MCF 10A (cell line): ENCODE results near the gene FAAP20. TPM values are rescaled to one million over a fixed set of nuclear protein-coding genes. Genes with fewer than 3 reads are reported as not detected.
A peak's percentile ranks its signal among the peaks of the same experiment; 100 is the strongest.

Experiments used
- BruUV-seq: library from RNA; stranded (reverse); fragments of 400-500 nt; replicated peaks from 2 replicates; lab custom pipeline; 2021; lab: Mats Ljungman, UMichigan
- CTCF ChIA-PET: fragments of 300-600 bp; sonication (Branson Sonifier 250); formaldehyde crosslinking; extraction: SDS; loops from one replicate; lab custom pipeline; 2021; ENCODE audit warnings: antibody characterized with exemption, inconsistent platforms; lab: Yijun Ruan, JAX
- POLR2A ChIA-PET: fragments of 300-600, 350-650 bp; sonication (Branson Sonifier 250); formaldehyde crosslinking; extraction: SDS; loops from one replicate; lab custom pipeline; 2020; ENCODE audit warnings: antibody characterized with exemption, inconsistent platforms; lab: Yijun Ruan, JAX
- DNase-seq: peaks from one replicate; pipeline ENCODE4 v3.0.0-alpha.2; 2018; ENCODE audit not compliant: unreplicated experiment
- H3K27ac Mint-ChIP-seq: one replicate; pipeline ENCODE4 v1.8.0; 2022; ENCODE audit warnings: mild to moderate bottlenecking, low read depth, mixed read lengths; ENCODE audit not compliant: unreplicated experiment
- H3K27me3 Mint-ChIP-seq: one replicate; pipeline ENCODE4 v1.8.0; 2022; ENCODE audit warnings: mixed read lengths; ENCODE audit not compliant: insufficient read depth, unreplicated experiment
- H3K36me3 Mint-ChIP-seq: one replicate; pipeline ENCODE4 v1.8.0; 2022; ENCODE audit warnings: mild to moderate bottlenecking, moderate library complexity, mixed read lengths; ENCODE audit not compliant: insufficient read depth, unreplicated experiment
- H3K4me1 Mint-ChIP-seq: one replicate; pipeline ENCODE4 v1.8.0; 2022; ENCODE audit warnings: mixed read lengths; ENCODE audit not compliant: insufficient read depth, unreplicated experiment
- H3K4me3 Mint-ChIP-seq: one replicate; pipeline ENCODE4 v1.8.0; 2022; ENCODE audit warnings: mild to moderate bottlenecking, moderate library complexity, mixed read lengths; ENCODE audit not compliant: unreplicated experiment
- H3K9me3 Mint-ChIP-seq: one replicate; pipeline ENCODE4 v1.8.0; 2022; ENCODE audit warnings: mixed read lengths; ENCODE audit not compliant: unreplicated experiment
- CTCF ChIP-seq: fragments of 200-600 bp; IDR thresholded peaks from one replicate; pipeline ENCODE4 v1.8.0; 2022; ENCODE audit warnings: antibody characterized with exemption, mild to moderate bottlenecking; ENCODE audit not compliant: unreplicated experiment
- intact Hi-C: fragments of 100-400 bp; cut with micrococcal nuclease; formaldehyde crosslinking; loops from 2 replicates; pipeline ENCODE4 v1.14.1; 2022
- total RNA-seq: library from RNA; stranded (reverse); gene quantifications from 2 replicates; pipeline ENCODE4 v1.2.3, GENCODE V29; 2022

The FAAP20 gene
- total RNA-seq, 1 experiment from 2014 or later, result 75.9 TPM

GRCh38 chr1:2230781-2231531 lies 36.4 kb upstream of the FAAP20 start:
- no TSS peak for BruUV-seq
- POLR2A ChIA-PET, result interaction anchor here (0.6 to 4.6 kb wide), 17 partner anchors 10 to 198 kb away, joined by 3 to 23 read pairs (median 4); partner anchors contain the start of genes FAAP20, MORN1, PEX10 and RER1
- peaks cover 28% of the 10 kb centered on the region for H3K4me1 Mint-ChIP-seq

GRCh38 chr1:2229911-2230731 lies 35.5 kb upstream of the FAAP20 start:
- Mint-ChIP-seq H3K4me3 (peak overlapping the region; percentile 78), H3K4me1 (peaks cover 20% of the 10 kb centered on the region), H3K27ac (peak overlapping the region; percentile 75), H3K27me3 (no peaks in the 10 kb centered on the region), H3K9me3 (no peaks in the 10 kb centered on the region), H3K36me3 (peaks cover 15% of the 10 kb centered on the region)
- DNase-seq, result peak; percentile 48
- BruUV-seq, result no TSS peak
- intact Hi-C loops, result loop anchor here (1.0 to 5.0 kb wide), 4 partner anchors 18 to 85 kb away; no protein-coding TSS in a partner anchor
- no peak for TF ChIP-seq CTCF
- ChIA-PET CTCF (interaction anchor here (1.1 to 2.0 kb wide), 6 partner anchors 18 to 162 kb away, joined by 3 to 10 read pairs (median 4); partner anchors contain the start of gene FAAP20), POLR2A (interaction anchor here (0.6 to 4.6 kb wide), 15 partner anchors 9 to 182 kb away, joined by 3 to 23 read pairs (median 4); partner anchors contain the start of genes FAAP20, MORN1, PEX10 and RER1)

More at GRCh38 chr1:2230781-2231531, 36.4 kb upstream of the FAAP20 start:
- peak overlapping the region; percentile 78 for H3K4me3 Mint-ChIP-seq
- no peak for TF ChIP-seq CTCF
- H3K36me3 Mint-ChIP-seq, result peaks cover 15% of the 10 kb centered on the region
- CTCF ChIA-PET, result interaction anchor here (0.7 to 2.0 kb wide), 6 partner anchors 12 to 151 kb away, joined by 3 to 10 read pairs (median 4); partner anchors contain the start of gene FAAP20
- H3K9me3 Mint-ChIP-seq, result no peaks in the 10 kb centered on the region
- H3K27me3 Mint-ChIP-seq, result no peaks in the 10 kb centered on the region
- DNase-seq, result peak; percentile 48
- intact Hi-C loops, result loop anchor here (1.0 to 5.0 kb wide), 4 partner anchors 19 to 84 kb away; no protein-coding TSS in a partner anchor
- H3K27ac Mint-ChIP-seq, result peak overlapping the region; percentile 75

GRCh38 chr1:2229037-2229864 lies 34.7 kb upstream of the FAAP20 start:
- H3K4me1 Mint-ChIP-seq, result peaks cover 20% of the 10 kb centered on the region
- H3K27me3 Mint-ChIP-seq, result no peaks in the 10 kb centered on the region
- intact Hi-C loops, result no loop called here
- peak overlapping the region; percentile 78 for H3K4me3 Mint-ChIP-seq
- peak overlapping the region; percentile 75 for H3K27ac Mint-ChIP-seq
- CTCF ChIA-PET, result interaction anchor here (1.2 to 2.8 kb wide), 5 partner anchors 17 to 163 kb away, joined by 4 to 9 read pairs (median 4); partner anchors contain the start of gene FAAP20
- TF ChIP-seq CTCF, result no peak
- peak; percentile 51 for DNase-seq
- POLR2A ChIA-PET, result interaction anchor here (0.6 to 4.6 kb wide), 12 partner anchors 10 to 327 kb away, joined by 3 to 23 read pairs (median 3); partner anchors contain the start of genes MORN1, PANK4, RER1 and TNFRSF14
- TSS peak; percentile 33 for BruUV-seq
- H3K36me3 Mint-ChIP-seq, result peaks cover 15% of the 10 kb centered on the region
- H3K9me3 Mint-ChIP-seq, result no peaks in the 10 kb centered on the region
